ENCODE measurements around the gene ZSCAN10.
"Not testable (repeated sequence)": the region's sequence is repeated elsewhere in the genome, so short reads cannot be mapped to it uniquely, and the experiment has no call there.

GRCh38 chr16:3081957-3082356, 17.1 kb downstream of the ZSCAN10 start:
- TF ChIP-seq, protein P1, sequence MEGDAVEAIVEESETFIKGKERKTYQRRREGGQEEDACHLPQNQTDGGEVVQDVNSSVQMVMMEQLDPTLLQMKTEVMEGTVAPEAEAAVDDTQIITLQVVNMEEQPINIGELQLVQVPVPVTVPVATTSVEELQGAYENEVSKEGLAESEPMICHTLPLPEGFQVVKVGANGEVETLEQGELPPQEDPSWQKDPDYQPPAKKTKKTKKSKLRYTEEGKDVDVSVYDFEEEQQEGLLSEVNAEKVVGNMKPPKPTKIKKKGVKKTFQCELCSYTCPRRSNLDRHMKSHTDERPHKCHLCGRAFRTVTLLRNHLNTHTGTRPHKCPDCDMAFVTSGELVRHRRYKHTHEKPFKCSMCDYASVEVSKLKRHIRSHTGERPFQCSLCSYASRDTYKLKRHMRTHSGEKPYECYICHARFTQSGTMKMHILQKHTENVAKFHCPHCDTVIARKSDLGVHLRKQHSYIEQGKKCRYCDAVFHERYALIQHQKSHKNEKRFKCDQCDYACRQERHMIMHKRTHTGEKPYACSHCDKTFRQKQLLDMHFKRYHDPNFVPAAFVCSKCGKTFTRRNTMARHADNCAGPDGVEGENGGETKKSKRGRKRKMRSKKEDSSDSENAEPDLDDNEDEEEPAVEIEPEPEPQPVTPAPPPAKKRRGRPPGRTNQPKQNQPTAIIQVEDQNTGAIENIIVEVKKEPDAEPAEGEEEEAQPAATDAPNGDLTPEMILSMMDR (conservative IDR thresholded peaks at IDR 0.05; ENCODE audit: low read depth, low read length): not testable (repeated sequence)
- not testable (repeated sequence) for TF ChIP-seq EZH2 (IDR thresholded peaks at IDR 0.05; ENCODE audit: low read length, unreplicated experiment)

All from PC-3 (cell line).